RCC 7860 (cell line): ENCODE data around the gene DOCK1.

Source experiments
- DNase-seq: peaks from one replicate; pipeline ENCODE4 v3.0.0-alpha.2; 2015; ENCODE audit warnings: low spot score
- FAIRE-seq: peaks from 2 replicates; lab custom pipeline; 2012; peaks lifted over from hg19 to GRCh38; lab: Jason Lieb, UNC

Gene DOCK1

GRCh38 chr10:127068485-127068884 lies 163.3 kb downstream of the DOCK1 start:
- no peak for FAIRE-seq
- DNase-seq = no peak

- DNase-seq (no peak), FAIRE-seq (no peak)
These were observed 164.2 kb downstream of the DOCK1 start for GRCh38 chr10:127069436-127069835.

GRCh38 chr10:127071126-127071525 lies 165.9 kb downstream of the DOCK1 start:
- no peak for DNase-seq
- no peak for FAIRE-seq

- FAIRE-seq = no peak
- no peak for DNase-seq
These were observed 168.4 kb downstream of the DOCK1 start for GRCh38 chr10:127073666-127074065.

- DNase-seq = no peak
- FAIRE-seq = no peak
These were observed 174.2 kb downstream of the DOCK1 start for GRCh38 chr10:127079392-127079791.

GRCh38 chr10:127080317-127080716 lies 175.1 kb downstream of the DOCK1 start:
- FAIRE-seq = no peak
- DNase-seq = no peak

GRCh38 chr10:127081851-127082345 lies 176.7 kb downstream of the DOCK1 start:
- DNase-seq (no peak), FAIRE-seq (no peak)

- FAIRE-seq (no peak), DNase-seq (no peak)
These were observed 177.4 kb downstream of the DOCK1 start for GRCh38 chr10:127082651-127083050.

- DNase-seq = no peak
- no peak for FAIRE-seq
These were observed 180.7 kb downstream of the DOCK1 start for GRCh38 chr10:127085957-127086356.

GRCh38 chr10:127088908-127089307 lies 183.7 kb downstream of the DOCK1 start:
- FAIRE-seq (no peak), DNase-seq (no peak)

GRCh38 chr10:127089446-127089845 lies 184.2 kb downstream of the DOCK1 start:
- DNase-seq = no peak
- FAIRE-seq = no peak

GRCh38 chr10:127090138-127090537 lies 184.9 kb downstream of the DOCK1 start:
- DNase-seq (no peak), FAIRE-seq (no peak)

- FAIRE-seq = no peak
- DNase-seq = no peak
These were observed 186.1 kb downstream of the DOCK1 start for GRCh38 chr10:127091354-127091753.

- DNase-seq (no peak), FAIRE-seq (no peak)
These were observed 187.7 kb downstream of the DOCK1 start for GRCh38 chr10:127092916-127093315.

- FAIRE-seq = no peak
- DNase-seq = no peak
These were observed 189.8 kb downstream of the DOCK1 start for GRCh38 chr10:127094984-127095383.

GRCh38 chr10:127100983-127101615 lies 195.9 kb downstream of the DOCK1 start:
- no peak for FAIRE-seq
- no peak for DNase-seq

GRCh38 chr10:127102176-127102575 lies 196.9 kb downstream of the DOCK1 start:
- FAIRE-seq (no peak), DNase-seq (no peak)

- no peak for FAIRE-seq
- DNase-seq = no peak
These were observed 209.9 kb downstream of the DOCK1 start for GRCh38 chr10:127115100-127115499.

GRCh38 chr10:127117125-127117524 lies 211.9 kb downstream of the DOCK1 start:
- no peak for FAIRE-seq
- no peak for DNase-seq

GRCh38 chr10:127118034-127118433 lies 212.8 kb downstream of the DOCK1 start:
- no peak for DNase-seq
- no peak for FAIRE-seq

- no peak for FAIRE-seq
- DNase-seq = no peak
These were observed 214.7 kb downstream of the DOCK1 start for GRCh38 chr10:127119936-127120335.

GRCh38 chr10:127122831-127123230 lies 217.6 kb downstream of the DOCK1 start:
- FAIRE-seq (no peak), DNase-seq (no peak)

- DNase-seq (no peak), FAIRE-seq (no peak)
These were observed 218.4 kb downstream of the DOCK1 start for GRCh38 chr10:127123626-127124025.
